Stimulated activated CD8-positive, alpha-beta memory T cell treated with anti-CD3 and anti-CD28 coated beads, Interleukin-2, amount 100 ng/mL, for 1 hour (primary cell): ENCODE results near the gene CELF2.
"Not testable (repeated sequence)": the region's sequence is repeated elsewhere in the genome, so short reads cannot be mapped to it uniquely, and the experiment has no call there.

Experiments
- DNase-seq, 2 donors: peaks; one replicate each; pipeline ENCODE4 v3.0.0-alpha.2; 2020; ENCODE audit warnings: low read depth in 2 of 2

Gene CELF2

GRCh38 chr10:11096422-11096821, 78.8 kb downstream of the CELF2 start:
- no peak for DNase-seq

- DNase-seq: no peak
These were observed 80.0 kb downstream of the CELF2 start for GRCh38 chr10:11097686-11098085.

GRCh38 chr10:11098666-11099065, 81.0 kb downstream of the CELF2 start:
- DNase-seq: no peak

GRCh38 chr10:11104772-11105675, 87.4 kb downstream of the CELF2 start:
- no peak for DNase-seq

- no peak for DNase-seq
These were observed 88.0 kb downstream of the CELF2 start for GRCh38 chr10:11105676-11106004.

- no peak for DNase-seq
These were observed 89.1 kb downstream of the CELF2 start for GRCh38 chr10:11106621-11107374.

GRCh38 chr10:11107948-11108347, 90.3 kb downstream of the CELF2 start:
- DNase-seq: no peak

- no peak for DNase-seq
These were observed 90.7 kb downstream of the CELF2 start for GRCh38 chr10:11108356-11108755.

GRCh38 chr10:11109590-11109989, 91.9 kb downstream of the CELF2 start:
- DNase-seq: no peak

- DNase-seq: no peak
These were observed 92.9 kb downstream of the CELF2 start for GRCh38 chr10:11110539-11110938.

- DNase-seq: no peak
These were observed 93.8 kb downstream of the CELF2 start for GRCh38 chr10:11111490-11111889.

- DNase-seq: no peak
These were observed 95.0 kb downstream of the CELF2 start for GRCh38 chr10:11112718-11113117.

GRCh38 chr10:11113156-11113555, 95.5 kb downstream of the CELF2 start:
- no peak for DNase-seq

- no peak for DNase-seq
These were observed 96.6 kb downstream of the CELF2 start for GRCh38 chr10:11114269-11114668.

- no peak for DNase-seq
These were observed 97.7 kb downstream of the CELF2 start for GRCh38 chr10:11115337-11115736.

GRCh38 chr10:11116361-11116760, 98.7 kb downstream of the CELF2 start:
- DNase-seq: no peak

GRCh38 chr10:11116817-11117216, 99.1 kb downstream of the CELF2 start:
- DNase-seq: no peak

GRCh38 chr10:11118686-11119085, 101.0 kb downstream of the CELF2 start:
- no peak for DNase-seq

- no peak for DNase-seq
These were observed 102.2 kb downstream of the CELF2 start for GRCh38 chr10:11119843-11120242.

- no peak for DNase-seq
These were observed 103.0 kb downstream of the CELF2 start for GRCh38 chr10:11120711-11121110.

GRCh38 chr10:11123892-11124291, 106.2 kb downstream of the CELF2 start:
- DNase-seq: not testable (repeated sequence)

- DNase-seq: no peak
These were observed 107.3 kb downstream of the CELF2 start for GRCh38 chr10:11125004-11125403.

GRCh38 chr10:11127017-11127416, 109.3 kb downstream of the CELF2 start:
- not testable (repeated sequence) for DNase-seq
